CD1c-positive myeloid dendritic cell (primary cell): Measurements from ENCODE around the gene SKP1.
A peak's percentile ranks its signal among the peaks of the same experiment; 100 is the strongest.

Source experiments
- DNase-seq: peaks from one replicate; pipeline ENCODE4 v3.0.0-alpha.2; 2016; ENCODE audit errors: extremely low spot score

Gene SKP1

GRCh38 chr5:134130239-134130945, 46.4 kb downstream of the SKP1 start:
- no peak for DNase-seq

- no peak for DNase-seq
Measured at GRCh38 chr5:134129411-134130238, 47.1 kb downstream of the SKP1 start.

GRCh38 chr5:134128648-134128995, 48.1 kb downstream of the SKP1 start:
- DNase-seq = no peak

GRCh38 chr5:134127988-134128647, 48.6 kb downstream of the SKP1 start:
- no peak for DNase-seq

GRCh38 chr5:134127376-134127861, 49.3 kb downstream of the SKP1 start:
- DNase-seq = no peak

- no peak for DNase-seq
Measured at GRCh38 chr5:134125039-134126015, 51.4 kb downstream of the SKP1 start.

- DNase-seq = no peak
Measured at GRCh38 chr5:134124289-134125038, 52.3 kb downstream of the SKP1 start.

GRCh38 chr5:134123360-134123759, 53.4 kb downstream of the SKP1 start:
- no peak for DNase-seq

- DNase-seq = no peak
Measured at GRCh38 chr5:134122530-134122929, 54.2 kb downstream of the SKP1 start.

- DNase-seq = no peak
Measured at GRCh38 chr5:134120386-134121138, 56.2 kb downstream of the SKP1 start.

GRCh38 chr5:134119720-134120119, 57.0 kb downstream of the SKP1 start:
- DNase-seq = no peak

GRCh38 chr5:134118212-134118835, 58.4 kb downstream of the SKP1 start:
- DNase-seq = peak; percentile 44

- DNase-seq = no peak
Measured at GRCh38 chr5:134116789-134117761, 59.7 kb downstream of the SKP1 start.

GRCh38 chr5:134116286-134116685, 60.5 kb downstream of the SKP1 start:
- no peak for DNase-seq

GRCh38 chr5:134115806-134116175, 61.0 kb downstream of the SKP1 start:
- DNase-seq = no peak

- DNase-seq = no peak
Measured at GRCh38 chr5:134114886-134115805, 61.6 kb downstream of the SKP1 start.
